LNCaP clone FGC (cell line): ENCODE measurements around the gene OCRL.
A peak's percentile ranks its signal among the peaks of the same experiment; 100 is the strongest.

Experiments used
- DNase-seq: peaks from one replicate; pipeline ENCODE4 v3.0.0-alpha.2; 2011; ENCODE audit warnings: low read depth
- H3K4me3 ChIP-seq: 2 replicates; pipeline ENCODE4 v1.5.1; 2011; ENCODE audit warnings: mild to moderate bottlenecking, low read depth, low read length, control low read depth
- CTCF ChIP-seq: IDR thresholded peaks from 2 replicates; pipeline ENCODE4 v1.5.1; 2012; ENCODE audit warnings: mild to moderate bottlenecking; ENCODE audit not compliant: control insufficient read depth, insufficient read depth; ENCODE audit errors: extremely low read depth

The OCRL gene

GRCh38 chrX:129606918-129607317 is 66.9 kb downstream of the OCRL start:
- no peak for DNase-seq
- H3K4me3 ChIP-seq: no peak overlapping the region
- peak; percentile 59 for TF ChIP-seq CTCF

GRCh38 chrX:129608496-129608895 is 68.4 kb downstream of the OCRL start:
- no peak overlapping the region for H3K4me3 ChIP-seq
- no peak for TF ChIP-seq CTCF
- DNase-seq: no peak

- no peak for TF ChIP-seq CTCF
- no peak overlapping the region for H3K4me3 ChIP-seq
- DNase-seq: no peak
Observed at GRCh38 chrX:129609395-129609794, 69.3 kb downstream of the OCRL start.

- no peak overlapping the region for H3K4me3 ChIP-seq
- no peak for TF ChIP-seq CTCF
- no peak for DNase-seq
Observed at GRCh38 chrX:129612396-129612795, 72.3 kb downstream of the OCRL start.

- no peak for DNase-seq
- no peak for TF ChIP-seq CTCF
- no peak overlapping the region for H3K4me3 ChIP-seq
Observed at GRCh38 chrX:129613596-129613995, 73.5 kb downstream of the OCRL start.

- no peak for TF ChIP-seq CTCF
- no peak for DNase-seq
- no peak overlapping the region for H3K4me3 ChIP-seq
Observed at GRCh38 chrX:129614481-129615255, 74.6 kb downstream of the OCRL start.

GRCh38 chrX:129617420-129617819 is 77.4 kb downstream of the OCRL start:
- no peak overlapping the region for H3K4me3 ChIP-seq
- no peak for DNase-seq
- no peak for TF ChIP-seq CTCF
